GM18508 (cell line): ENCODE results near the gene ITGAX.

Experiments
- ATAC-seq: cut with Tn5 transposase; IDR thresholded peaks from one replicate; pipeline ENCODE4 v1.9.1; 2021; ENCODE audit warnings: moderate number of reproducible peaks; ENCODE audit not compliant: insufficient read depth, unreplicated experiment

The ITGAX gene

GRCh38 chr16:31347445-31347844 is 7.5 kb upstream of the ITGAX start:
- ATAC-seq, result no peak

- no peak for ATAC-seq
Measured at GRCh38 chr16:31348579-31348978, 6.4 kb upstream of the ITGAX start.

GRCh38 chr16:31350275-31351005 is 4.5 kb upstream of the ITGAX start:
- ATAC-seq, result no peak

GRCh38 chr16:31351246-31351941 is 3.6 kb upstream of the ITGAX start:
- ATAC-seq, result no peak

- ATAC-seq, result no peak
Measured at GRCh38 chr16:31351942-31352325, 3.0 kb upstream of the ITGAX start.

GRCh38 chr16:31352376-31353115 is 2.4 kb upstream of the ITGAX start:
- ATAC-seq, result no peak

- ATAC-seq, result no peak
Measured at GRCh38 chr16:31355431-31356100, 590 bp downstream of the ITGAX start.

GRCh38 chr16:31356566-31357323 is 1.8 kb downstream of the ITGAX start:
- ATAC-seq, result no peak

GRCh38 chr16:31357324-31358109 is 2.5 kb downstream of the ITGAX start:
- no peak for ATAC-seq

- ATAC-seq, result no peak
Measured at GRCh38 chr16:31360251-31360650, 5.3 kb downstream of the ITGAX start.

GRCh38 chr16:31361201-31362110 is 6.5 kb downstream of the ITGAX start:
- ATAC-seq, result no peak

- no peak for ATAC-seq
Measured at GRCh38 chr16:31362476-31363405, 7.8 kb downstream of the ITGAX start.

- no peak for ATAC-seq
Measured at GRCh38 chr16:31363721-31364120, 8.7 kb downstream of the ITGAX start.

GRCh38 chr16:31364421-31364820 is 9.4 kb downstream of the ITGAX start:
- ATAC-seq, result no peak

GRCh38 chr16:31365131-31365865 is 10.3 kb downstream of the ITGAX start:
- ATAC-seq, result no peak

- ATAC-seq, result no peak
Measured at GRCh38 chr16:31367853-31368252, 12.9 kb downstream of the ITGAX start.

- no peak for ATAC-seq
Measured at GRCh38 chr16:31371008-31371407, 16.0 kb downstream of the ITGAX start.
